K562 (cell line): ENCODE data around the gene ZNF106. TPM values are rescaled to one million over a fixed set of nuclear protein-coding genes. Genes with fewer than 3 reads are reported as not detected.

Experiments used
- BHLHE40 ChIP-seq: IDR thresholded peaks from 2 replicates; pipeline ENCODE4 v1.6.1; 2011; ENCODE audit warnings: low read length, improper control_type of control experiment
- BRCA1 ChIP-seq, 2 experiments: fragments of 450-650 bp in 1 of 2; sonication (generic) in 1 of 2; formaldehyde crosslinking in 1 of 2; IDR thresholded peaks; 2 replicates each; pipeline versions ENCODE4 v1.5.0 to v1.6.1; 2017 to 2020; ENCODE audit warnings: mild to moderate bottlenecking in 1 of 2, missing genetic modification reagents in 1 of 2
- DPF2 ChIP-seq: fragments of 450-650 bp; IDR thresholded peaks from 2 replicates; pipeline ENCODE4 v1.6.1; 2016
- ELF1 ChIP-seq: fragments of 200-800 bp; sonication (Bioruptor generic); IDR thresholded peaks from 2 replicates; pipeline ENCODE4 v1.6.1; 2016; ENCODE audit warnings: missing genetic modification characterization, missing compliant biosample characterization
- HBP1 ChIP-seq: fragments of 450-650 bp; formaldehyde crosslinking; IDR thresholded peaks from 2 replicates; pipeline ENCODE4 v1.4.0; 2022; ENCODE audit warnings: missing genetic modification characterization
- KAT8 ChIP-seq: fragments of 450-650 bp; IDR thresholded peaks from 2 replicates; pipeline ENCODE4 v1.6.1; 2016; ENCODE audit warnings: low read depth, mild to moderate bottlenecking
- MAZ ChIP-seq, 2 experiments: fragments of 450-650 bp in 1 of 2; sonication (generic) in 1 of 2; formaldehyde crosslinking; IDR thresholded peaks in 1 of 2; conservative IDR thresholded peaks in 1 of 2; 2 replicates each; pipeline versions ENCODE4 v1.4.0 to v1.5.0; 2020; ENCODE audit warnings: mild to moderate bottlenecking in 1 of 2, missing genetic modification reagents in 1 of 2
- MTA1 ChIP-seq: fragments of 450-650 bp; IDR thresholded peaks from 2 replicates; pipeline ENCODE4 v1.6.1; 2017; ENCODE audit warnings: borderline replicate concordance
- NCOR1 ChIP-seq: fragments of 450-650 bp; IDR thresholded peaks from 2 replicates; pipeline ENCODE4 v1.6.1; 2016; ENCODE audit warnings: mild to moderate bottlenecking, moderate library complexity
- NR2F6 ChIP-seq: fragments of 450-650 bp; formaldehyde crosslinking; IDR thresholded peaks from 2 replicates; pipeline ENCODE4 v1.4.0; 2020; ENCODE audit warnings: mild to moderate bottlenecking
- PHF20 ChIP-seq: fragments of 450-650 bp; IDR thresholded peaks from 2 replicates; pipeline ENCODE4 v1.6.1; 2018; ENCODE audit not compliant: partially characterized antibody
- RCOR1 ChIP-seq, 2 experiments: IDR thresholded peaks; 2 replicates each; pipeline ENCODE4 v1.6.1; 2012; ENCODE audit warnings: low read depth in 2 of 2, low read length in 2 of 2, borderline replicate concordance in 1 of 2, improper control_type of control experiment in 1 of 2
- SIX5 ChIP-seq, 2 experiments: IDR thresholded peaks; 2 replicates each; pipeline ENCODE4 v1.6.1; 2011; ENCODE audit warnings: low read length in 2 of 2, borderline replicate concordance in 1 of 2, low read depth in 1 of 2, mild to moderate bottlenecking in 1 of 2, moderate library complexity in 1 of 2; ENCODE audit not compliant: insufficient read depth in 1 of 2
- SMAD3 ChIP-seq: fragments of 450-650 bp; formaldehyde crosslinking; conservative IDR thresholded peaks from 2 replicates; pipeline ENCODE4 v1.4.0; 2020; ENCODE audit warnings: mild to moderate bottlenecking
- STAT5A ChIP-seq: IDR thresholded peaks from 2 replicates; pipeline ENCODE4 v1.6.1; 2012; ENCODE audit warnings: low read length, inconsistent platforms, borderline replicate concordance
- SUPT5H ChIP-seq: fragments of 450-650 bp; IDR thresholded peaks from 2 replicates; pipeline ENCODE4 v1.6.1; 2016
- TAF1 ChIP-seq: IDR thresholded peaks from 2 replicates; pipeline ENCODE4 v1.6.1; 2011; ENCODE audit warnings: mild to moderate bottlenecking, low read length, moderate library complexity; ENCODE audit not compliant: insufficient read depth, control insufficient read depth, severe bottlenecking; ENCODE audit errors: extremely low read depth
- VEZF1 ChIP-seq: fragments of 200-800 bp; sonication (Bioruptor generic); IDR thresholded peaks from 2 replicates; pipeline ENCODE4 v1.6.1; 2017; ENCODE audit warnings: missing genetic modification characterization, missing compliant biosample characterization
- XRCC5 ChIP-seq: fragments of 200-400 bp; formaldehyde crosslinking; IDR thresholded peaks from 2 replicates; pipeline ENCODE4 v1.6.1; 2017; ENCODE audit warnings: low read depth, mild to moderate bottlenecking, low read length
- ZNF140 ChIP-seq: fragments of 250-450 bp; sonication (Bioruptor Pico); IDR thresholded peaks from 2 replicates; pipeline ENCODE4 v1.8.0; 2021; ENCODE audit warnings: moderate library complexity, mild to moderate bottlenecking, inconsistent platforms
- polyA plus RNA-seq, 8 experiments: library from polyadenylated mRNA; depleted of rRNA in 4 of 8; stranded (reverse) in 5 of 8; unstranded in 3 of 8; fragments of >200 nt; fragmentation: Nextera tagmentation in 2 of 8; fragmentation: Illumina TruSeq in 1 of 8; extraction: Ambion mirVana in 2 of 8; extraction: Trizol in 1 of 8; gene quantifications; 2 replicates each; pipeline versions ENCODE4 v1.2.1 to v1.2.3, GENCODE V29; 2011 to 2014; ENCODE audit warnings: inconsistent platforms in 1 of 8, missing spikeins in 1 of 8
- total RNA-seq, 7 experiments: library from RNA; depleted of rRNA in 6 of 7; stranded (reverse); fragments of >200 nt in 6 of 7; fragmentation: Illumina TruSeq in 2 of 7; extraction: Trizol in 2 of 7; gene quantifications; 2 replicates each; pipeline versions ENCODE4 v1.2.1 to v1.2.3, GENCODE V29; 2011 to 2021; ENCODE audit warnings: low replicate concordance in 1 of 7
- TF ChIP-seq, protein P1 (sequence below): sonication (generic); formaldehyde crosslinking; IDR thresholded peaks from 2 replicates; pipeline ENCODE4 v1.8.1; 2023; ENCODE audit warnings: mild to moderate bottlenecking, missing genetic modification reagents

The ZNF106 gene
- total and polyA plus RNA-seq, 9 of the 15 experiments (the other 6 are each of a cell fraction or from before 2014, with no cell fraction given): 14.4 to 55.3 (median 33.7) TPM

DNA sequence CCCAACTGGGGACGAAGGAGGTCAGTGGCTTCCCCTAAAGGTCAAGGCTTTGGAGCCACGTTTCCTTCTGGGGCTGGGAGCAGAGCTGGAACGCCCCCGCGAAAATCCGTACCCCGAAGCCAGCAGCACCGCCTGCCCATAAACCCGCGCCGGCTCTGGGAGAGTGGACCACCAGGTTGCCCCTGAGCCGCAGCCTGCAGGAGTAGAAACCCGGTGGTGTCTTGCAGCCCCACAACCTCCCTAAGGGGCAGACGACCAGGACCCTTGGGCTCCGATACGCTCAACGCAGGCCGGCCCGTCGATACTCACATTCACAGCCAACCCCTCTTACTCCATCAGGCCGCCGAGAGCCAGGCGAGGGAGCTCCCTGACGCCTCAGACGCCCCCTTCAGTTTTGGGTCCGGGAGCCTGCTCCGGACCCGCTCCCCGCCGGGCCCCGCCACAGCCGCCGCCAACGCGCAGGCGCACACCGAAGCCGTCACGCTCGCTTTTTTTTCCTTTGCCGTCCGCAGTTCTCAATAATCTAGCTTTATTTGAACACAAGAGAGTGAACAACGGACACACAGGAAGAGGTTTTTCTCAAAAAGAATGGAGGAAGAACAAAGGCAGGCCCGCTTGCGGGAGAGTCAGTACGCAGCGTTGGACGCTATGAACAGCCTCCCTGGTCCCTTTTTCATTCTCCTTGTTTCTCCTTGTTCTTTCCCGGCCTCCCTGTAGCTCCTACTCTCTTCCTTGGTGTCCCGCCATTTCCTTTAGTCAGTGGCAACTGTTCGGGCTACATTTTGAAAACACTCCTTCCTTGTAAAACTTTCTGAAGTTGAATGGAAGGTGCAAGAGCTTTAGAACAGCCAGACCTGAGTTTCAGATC lies at the start of gene ZNF106 (continued):
- no peak for TF ChIP-seq ZNF140 (CRISPR knock-in tag)
- TF ChIP-seq STAT5A: 0 out of 2 replicates have a peak, but pooled peaks have one; percentile 8
- 0 out of 2 replicates have a peak, but pooled peaks have one; percentile 39 for TF ChIP-seq SMAD3
- TF ChIP-seq PHF20: peak; percentile 92
- TF ChIP-seq NR2F6 (CRISPR knock-in tag): no peak
- TF ChIP-seq, protein P1, sequence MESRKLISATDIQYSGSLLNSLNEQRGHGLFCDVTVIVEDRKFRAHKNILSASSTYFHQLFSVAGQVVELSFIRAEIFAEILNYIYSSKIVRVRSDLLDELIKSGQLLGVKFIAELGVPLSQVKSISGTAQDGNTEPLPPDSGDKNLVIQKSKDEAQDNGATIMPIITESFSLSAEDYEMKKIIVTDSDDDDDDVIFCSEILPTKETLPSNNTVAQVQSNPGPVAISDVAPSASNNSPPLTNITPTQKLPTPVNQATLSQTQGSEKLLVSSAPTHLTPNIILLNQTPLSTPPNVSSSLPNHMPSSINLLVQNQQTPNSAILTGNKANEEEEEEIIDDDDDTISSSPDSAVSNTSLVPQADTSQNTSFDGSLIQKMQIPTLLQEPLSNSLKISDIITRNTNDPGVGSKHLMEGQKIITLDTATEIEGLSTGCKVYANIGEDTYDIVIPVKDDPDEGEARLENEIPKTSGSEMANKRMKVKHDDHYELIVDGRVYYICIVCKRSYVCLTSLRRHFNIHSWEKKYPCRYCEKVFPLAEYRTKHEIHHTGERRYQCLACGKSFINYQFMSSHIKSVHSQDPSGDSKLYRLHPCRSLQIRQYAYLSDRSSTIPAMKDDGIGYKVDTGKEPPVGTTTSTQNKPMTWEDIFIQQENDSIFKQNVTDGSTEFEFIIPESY: peak; percentile 41; the same call in 1 of the 2 replicates
- TF ChIP-seq VEZF1 (CRISPR knock-in tag): peak; percentile 55
- peak in 1 of 2 experiments; percentile 55; a peak in 1 of 4 replicates for TF ChIP-seq RCOR1 (IDR thresholded peaks at IDR 0.05; ENCODE audit: borderline replicate concordance in 1 of 2, low read depth in 2 of 2, low read length in 2 of 2)
- no peak for TF ChIP-seq HBP1 (CRISPR knock-in tag)
- TF ChIP-seq KAT8: peak; percentile 81; the same call in 1 of the 2 replicates
- peak; percentile 93 for TF ChIP-seq ELF1
- TF ChIP-seq DPF2: peak; percentile 35; the same call in 1 of the 2 replicates
- TF ChIP-seq MTA1: peak; percentile 46; the same call in 1 of the 2 replicates
- TF ChIP-seq SUPT5H: peak; percentile 83
- peak; percentile 40; the same call in 1 of the 2 replicates for TF ChIP-seq BHLHE40
- peak; percentile 94 for TF ChIP-seq TAF1
- peak; percentile 64 to 97; a peak in 3 of 4 replicates for TF ChIP-seq MAZ (CRISPR knock-in tag; conservative IDR thresholded peaks at IDR 0.05 in 1 of 2, IDR thresholded peaks at IDR 0.05 in 1 of 2)
- TF ChIP-seq NCOR1: peak; percentile 8
- 0 out of 4 replicates have a peak, but pooled peaks of 1 of the 2 experiments have one; percentile 21 for TF ChIP-seq SIX5 (IDR thresholded peaks at IDR 0.05; ENCODE audit: borderline replicate concordance in 1 of 2, insufficient read depth in 1 of 2, low read depth in 1 of 2, low read length in 2 of 2)
- peak; percentile 92 for TF ChIP-seq XRCC5
- no peak for TF ChIP-seq BRCA1 (IDR thresholded peaks at IDR 0.05)
- no peak for TF ChIP-seq BRCA1 (CRISPR knock-in tag; IDR thresholded peaks at IDR 0.05)
